Omental fat pad (tissue), 4 donors: ENCODE data around the gene GNPTG. TPM values are rescaled to one million over a fixed set of nuclear protein-coding genes. Genes with fewer than 3 reads are reported as not detected.

Experiments
- ATAC-seq: fragments of 150-250 bp; one replicate; pipeline ENCODE4 v1.9.1; 2016; ENCODE audit warnings: mild to moderate bottlenecking, moderate library complexity; ENCODE audit not compliant: low FRiP score
- DNase-seq: peaks from one replicate; pipeline ENCODE4 v3.0.0-alpha.2; 2019; ENCODE audit warnings: low spot score
- total RNA-seq, 4 donors: library from RNA; depleted of rRNA; stranded (reverse); fragments of >200 nt; gene quantifications; one replicate each; pipeline ENCODE4 v1.1.0, GENCODE V29; 2016
- TF ChIP-seq, protein P1 (sequence below), 3 donors: fragments of 450-650 bp; IDR thresholded peaks; one replicate each; pipeline ENCODE4 v1.5.1; 2016 to 2017; ENCODE audit warnings: antibody characterized with exemption in 3 of 3, mild to moderate bottlenecking in 3 of 3, moderate library complexity in 2 of 3

The GNPTG gene
- total RNA-seq, 4 donors from 2014 or later = 48.3 to 77.1 (median 65.8) TPM

GRCh38 chr16:1356061-1356900 lies 4.5 kb downstream of the GNPTG start:
- TF ChIP-seq, protein P1, sequence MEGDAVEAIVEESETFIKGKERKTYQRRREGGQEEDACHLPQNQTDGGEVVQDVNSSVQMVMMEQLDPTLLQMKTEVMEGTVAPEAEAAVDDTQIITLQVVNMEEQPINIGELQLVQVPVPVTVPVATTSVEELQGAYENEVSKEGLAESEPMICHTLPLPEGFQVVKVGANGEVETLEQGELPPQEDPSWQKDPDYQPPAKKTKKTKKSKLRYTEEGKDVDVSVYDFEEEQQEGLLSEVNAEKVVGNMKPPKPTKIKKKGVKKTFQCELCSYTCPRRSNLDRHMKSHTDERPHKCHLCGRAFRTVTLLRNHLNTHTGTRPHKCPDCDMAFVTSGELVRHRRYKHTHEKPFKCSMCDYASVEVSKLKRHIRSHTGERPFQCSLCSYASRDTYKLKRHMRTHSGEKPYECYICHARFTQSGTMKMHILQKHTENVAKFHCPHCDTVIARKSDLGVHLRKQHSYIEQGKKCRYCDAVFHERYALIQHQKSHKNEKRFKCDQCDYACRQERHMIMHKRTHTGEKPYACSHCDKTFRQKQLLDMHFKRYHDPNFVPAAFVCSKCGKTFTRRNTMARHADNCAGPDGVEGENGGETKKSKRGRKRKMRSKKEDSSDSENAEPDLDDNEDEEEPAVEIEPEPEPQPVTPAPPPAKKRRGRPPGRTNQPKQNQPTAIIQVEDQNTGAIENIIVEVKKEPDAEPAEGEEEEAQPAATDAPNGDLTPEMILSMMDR (IDR thresholded peaks at IDR 0.05) = no peak
- DNase-seq (no peak), ATAC-seq (no peak)

DNA sequence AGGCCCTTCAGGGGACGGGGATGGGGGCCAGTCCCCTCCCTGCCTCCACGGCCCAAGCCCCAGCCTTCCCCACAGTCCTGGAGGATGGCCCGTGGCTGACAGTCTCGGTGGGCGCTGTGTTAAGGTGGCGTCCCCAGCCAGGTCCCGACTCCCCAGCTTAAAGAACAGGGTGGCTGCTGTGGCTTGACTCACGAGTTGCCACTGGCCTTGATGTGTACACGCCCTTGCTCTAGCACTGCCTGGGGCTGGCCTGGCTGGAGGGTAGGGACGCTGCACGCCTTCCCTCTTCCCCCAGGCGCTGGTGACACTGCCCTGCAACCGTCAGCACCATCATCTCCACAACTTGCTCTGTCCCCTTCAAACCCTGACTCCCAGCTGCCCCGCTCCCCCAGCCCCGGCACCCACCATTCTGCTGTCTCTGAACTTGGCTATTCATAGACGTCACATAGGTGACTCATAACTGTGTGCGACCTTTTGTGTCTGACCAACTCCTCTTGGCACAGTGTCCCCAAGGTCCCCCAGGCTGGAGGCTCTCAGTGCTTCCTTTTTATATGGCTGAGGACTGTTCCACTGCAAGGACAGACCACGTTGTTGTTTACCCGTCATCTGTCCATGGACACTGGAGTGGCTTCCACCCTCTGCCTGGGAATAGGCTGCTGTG lies 6.3 kb downstream of the GNPTG start:
- TF ChIP-seq, protein P1 (IDR thresholded peaks at IDR 0.05) = no peak
- no peak for ATAC-seq

DNA sequence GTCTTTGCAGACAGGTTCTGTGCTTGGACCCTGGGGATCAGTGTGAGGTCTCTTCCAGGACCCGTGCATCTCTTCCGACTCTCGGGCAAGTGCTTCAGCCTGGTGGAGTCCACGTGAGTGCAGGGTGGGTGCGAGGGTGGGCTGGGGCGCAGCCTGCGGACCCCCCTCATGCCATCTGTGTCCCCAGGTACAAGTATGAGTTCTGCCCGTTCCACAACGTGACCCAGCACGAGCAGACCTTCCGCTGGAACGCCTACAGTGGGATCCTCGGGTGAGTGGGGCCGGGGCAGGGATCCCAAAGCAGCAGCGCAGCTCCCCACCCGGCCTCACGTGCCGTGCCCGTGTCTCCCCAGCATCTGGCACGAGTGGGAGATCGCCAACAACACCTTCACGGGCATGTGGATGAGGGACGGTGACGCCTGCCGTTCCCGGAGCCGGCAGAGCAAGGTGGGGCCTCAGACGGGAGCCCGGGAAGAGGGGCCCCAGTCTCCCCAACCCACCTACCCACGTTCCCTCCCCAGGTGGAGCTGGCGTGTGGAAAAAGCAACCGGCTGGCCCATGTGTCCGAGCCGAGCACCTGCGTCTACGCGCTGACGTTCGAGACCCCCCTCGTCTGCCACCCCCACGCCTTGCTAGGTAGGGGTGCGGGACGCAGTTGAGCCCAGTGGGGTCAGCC lies 10.1 kb downstream of the GNPTG start:
- ATAC-seq = no peak
- DNase-seq = no peak
- TF ChIP-seq, protein P1 (IDR thresholded peaks at IDR 0.05) = no peak

More for the DNA sequence above, 6.3 kb downstream of the GNPTG start:
- DNase-seq = no peak

DNA sequence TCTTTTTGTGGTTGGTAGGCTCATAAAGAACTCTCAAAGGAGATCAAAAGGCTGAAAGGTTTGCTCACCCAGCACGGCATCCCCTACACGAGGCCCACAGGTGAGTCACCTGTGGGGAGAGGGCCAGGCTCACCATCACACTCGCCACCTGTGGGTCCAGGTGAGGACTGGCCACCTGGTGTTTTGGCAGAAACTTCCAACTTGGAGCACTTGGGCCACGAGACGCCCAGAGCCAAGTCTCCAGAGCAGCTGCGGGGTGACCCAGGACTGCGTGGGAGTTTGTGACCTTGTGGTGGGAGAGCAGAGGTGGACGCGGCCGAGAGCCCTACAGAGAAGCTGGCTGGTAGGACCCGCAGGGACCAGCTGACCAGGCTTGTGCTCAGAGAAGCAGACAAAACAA lies 11.1 kb downstream of the GNPTG start:
- no peak for DNase-seq
- TF ChIP-seq, protein P1 (IDR thresholded peaks at IDR 0.05) = no peak
- no peak for ATAC-seq

- ATAC-seq (no peak), DNase-seq (no peak)
- TF ChIP-seq, protein P1 (IDR thresholded peaks at IDR 0.05) = no peak
Observed at GRCh38 chr16:1363501-1364041, 11.8 kb downstream of the GNPTG start.

- TF ChIP-seq, protein P1 (IDR thresholded peaks at IDR 0.05) = no peak
- no peak for ATAC-seq
- no peak for DNase-seq
Observed at GRCh38 chr16:1364510-1364909, 12.8 kb downstream of the GNPTG start.
